ENCODE measurements around the gene C22orf39. TPM values are rescaled to one million over a fixed set of nuclear protein-coding genes. Genes with fewer than 3 reads are reported as not detected.

C22orf39 gene
- total RNA-seq, 1 donor: 14.8 TPM

DNA sequence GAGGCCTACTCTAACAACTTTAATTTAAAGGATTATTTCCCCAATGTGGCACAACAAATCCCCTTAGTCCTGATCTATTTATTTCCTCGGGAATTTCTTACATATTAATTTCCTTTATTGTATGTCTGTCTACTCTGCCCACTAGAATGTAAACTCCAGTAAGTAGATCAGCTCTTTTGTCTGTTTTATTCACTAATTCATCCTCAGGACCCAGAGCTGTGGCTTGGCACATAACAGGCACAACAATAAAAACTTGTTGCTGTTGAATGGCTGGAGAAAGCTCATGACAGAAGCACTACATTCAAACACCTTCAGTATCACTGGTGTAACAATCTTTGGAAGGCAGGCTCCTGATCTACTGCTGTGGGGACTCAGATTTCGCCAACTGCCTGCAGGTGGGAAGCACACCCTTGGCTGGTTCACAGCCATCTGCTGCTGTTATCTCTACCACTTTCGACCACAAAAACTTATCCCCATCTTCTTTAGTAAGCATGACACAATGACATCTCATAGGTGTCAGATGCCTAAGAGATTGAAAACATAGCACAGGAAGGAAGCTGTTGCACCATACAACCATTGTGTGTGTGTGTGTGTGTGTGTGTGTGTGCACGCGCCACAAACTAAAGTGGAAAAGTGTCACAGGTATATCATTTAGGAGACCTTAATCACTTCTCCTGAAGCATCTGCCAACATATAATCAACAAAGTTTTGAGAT, 27.9 kb downstream of the C22orf39 start:
- no peaks in the 10 kb centered on the region for H3K36me3 ChIP-seq (ENCODE audit: insufficient read depth, low read length)
- H2AFZ ChIP-seq (ENCODE audit: low read length): no peak overlapping the region
- peaks cover 16% of the 10 kb centered on the region for H3K4me1 ChIP-seq (ENCODE audit: insufficient read depth, low read length)
- H3K27me3 ChIP-seq (ENCODE audit: insufficient read depth, low read length): no peaks in the 10 kb centered on the region
- no peak for DNase-seq (ENCODE audit: insufficient read length, low spot score, missing footprints)
- no peak overlapping the region for H3K4me3 ChIP-seq (ENCODE audit: insufficient read depth, low read length)
- H3K79me2 ChIP-seq (ENCODE audit: insufficient read depth, low read length): peaks cover 95% of the 10 kb centered on the region
- H3K4me2 ChIP-seq (ENCODE audit: insufficient read depth, low read length): no peak overlapping the region
- peaks cover 45% of the 10 kb centered on the region for H4K20me1 ChIP-seq (ENCODE audit: insufficient read depth, low read length)
- H3K27ac ChIP-seq (ENCODE audit: low read depth, low read length): no peak overlapping the region
- TF ChIP-seq, protein P1, sequence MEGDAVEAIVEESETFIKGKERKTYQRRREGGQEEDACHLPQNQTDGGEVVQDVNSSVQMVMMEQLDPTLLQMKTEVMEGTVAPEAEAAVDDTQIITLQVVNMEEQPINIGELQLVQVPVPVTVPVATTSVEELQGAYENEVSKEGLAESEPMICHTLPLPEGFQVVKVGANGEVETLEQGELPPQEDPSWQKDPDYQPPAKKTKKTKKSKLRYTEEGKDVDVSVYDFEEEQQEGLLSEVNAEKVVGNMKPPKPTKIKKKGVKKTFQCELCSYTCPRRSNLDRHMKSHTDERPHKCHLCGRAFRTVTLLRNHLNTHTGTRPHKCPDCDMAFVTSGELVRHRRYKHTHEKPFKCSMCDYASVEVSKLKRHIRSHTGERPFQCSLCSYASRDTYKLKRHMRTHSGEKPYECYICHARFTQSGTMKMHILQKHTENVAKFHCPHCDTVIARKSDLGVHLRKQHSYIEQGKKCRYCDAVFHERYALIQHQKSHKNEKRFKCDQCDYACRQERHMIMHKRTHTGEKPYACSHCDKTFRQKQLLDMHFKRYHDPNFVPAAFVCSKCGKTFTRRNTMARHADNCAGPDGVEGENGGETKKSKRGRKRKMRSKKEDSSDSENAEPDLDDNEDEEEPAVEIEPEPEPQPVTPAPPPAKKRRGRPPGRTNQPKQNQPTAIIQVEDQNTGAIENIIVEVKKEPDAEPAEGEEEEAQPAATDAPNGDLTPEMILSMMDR (IDR thresholded peaks at IDR 0.05; ENCODE audit: extremely low read depth, low read depth, low read length): no peak
- H3K9me3 ChIP-seq (ENCODE audit: low read depth, low read length): no peaks in the 10 kb centered on the region

DNA sequence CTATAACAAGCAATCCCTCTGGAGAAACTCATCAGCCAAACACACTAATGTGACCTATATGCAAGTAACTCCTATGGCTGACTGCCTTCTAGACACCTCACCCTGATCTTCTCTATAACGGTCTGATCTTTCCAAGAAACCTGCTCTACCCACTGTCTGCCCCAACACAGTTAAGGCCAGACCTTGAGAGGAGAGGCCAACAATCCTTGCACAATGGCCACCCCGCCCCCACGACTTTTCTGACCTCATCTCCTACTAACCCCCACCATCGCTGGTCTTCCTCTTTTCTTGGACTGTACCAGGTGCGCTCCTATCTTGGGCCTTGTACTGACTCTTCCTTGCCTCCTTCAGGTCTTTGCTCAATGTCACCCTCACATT, 28.4 kb downstream of the C22orf39 start:
- Histone ChIP-seq H2AFZ (ENCODE audit: low read length) (no peak overlapping the region), H3K4me2 (ENCODE audit: insufficient read depth, low read length) (no peak overlapping the region), H3K9me3 (ENCODE audit: low read depth, low read length) (no peaks in the 10 kb centered on the region), H3K4me3 (ENCODE audit: insufficient read depth, low read length) (no peak overlapping the region), H3K4me1 (ENCODE audit: insufficient read depth, low read length) (peaks cover 16% of the 10 kb centered on the region), H3K79me2 (ENCODE audit: insufficient read depth, low read length) (peaks cover 95% of the 10 kb centered on the region), H4K20me1 (ENCODE audit: insufficient read depth, low read length) (peaks cover 45% of the 10 kb centered on the region), H3K27ac (ENCODE audit: low read depth, low read length) (no peak overlapping the region), H3K27me3 (ENCODE audit: insufficient read depth, low read length) (no peaks in the 10 kb centered on the region), H3K36me3 (ENCODE audit: insufficient read depth, low read length) (no peaks in the 10 kb centered on the region)
- no peak for DNase-seq (ENCODE audit: insufficient read length, low spot score, missing footprints)
- TF ChIP-seq, protein P1 (IDR thresholded peaks at IDR 0.05; ENCODE audit: extremely low read depth, low read depth, low read length): no peak

DNA sequence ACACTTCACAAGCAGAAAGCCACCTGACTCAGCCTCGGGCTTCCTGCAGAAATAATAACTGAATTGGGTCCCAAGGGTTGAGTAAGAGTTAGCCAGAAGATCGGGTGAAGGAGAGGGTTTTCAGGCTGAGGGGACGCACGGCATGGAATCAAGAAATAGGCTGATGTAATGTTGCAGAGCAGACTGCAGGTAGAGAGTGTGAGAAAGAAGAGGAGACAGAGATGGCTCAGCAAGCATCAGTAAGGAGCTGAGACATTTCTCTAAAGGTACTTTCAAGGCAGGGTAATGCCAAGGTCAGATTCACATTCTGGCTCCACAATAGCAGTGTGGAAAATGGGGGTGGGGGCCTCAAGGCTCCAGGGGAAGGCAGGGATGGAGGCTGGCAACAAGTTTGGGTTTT, 34.6 kb downstream of the C22orf39 start:
- no peaks in the 10 kb centered on the region for H3K9me3 ChIP-seq (ENCODE audit: low read depth, low read length)
- H3K4me1 ChIP-seq (ENCODE audit: insufficient read depth, low read length): no peaks in the 10 kb centered on the region
- TF ChIP-seq, protein P1 (IDR thresholded peaks at IDR 0.05; ENCODE audit: extremely low read depth, low read depth, low read length): no peak
- peaks cover 42% of the 10 kb centered on the region for H4K20me1 ChIP-seq (ENCODE audit: insufficient read depth, low read length)
- H3K27ac ChIP-seq (ENCODE audit: low read depth, low read length): no peak overlapping the region
- no peaks in the 10 kb centered on the region for H3K27me3 ChIP-seq (ENCODE audit: insufficient read depth, low read length)
- peaks cover 17% of the 10 kb centered on the region for H3K36me3 ChIP-seq (ENCODE audit: insufficient read depth, low read length)
- no peak overlapping the region for H2AFZ ChIP-seq (ENCODE audit: low read length)
- no peak overlapping the region for H3K4me2 ChIP-seq (ENCODE audit: insufficient read depth, low read length)
- H3K79me2 ChIP-seq (ENCODE audit: insufficient read depth, low read length): peaks cover 83% of the 10 kb centered on the region
- no peak for DNase-seq (ENCODE audit: insufficient read length, low spot score, missing footprints)
- no peak overlapping the region for H3K4me3 ChIP-seq (ENCODE audit: insufficient read depth, low read length)

GRCh38 chr22:19412478-19412877, 35.0 kb downstream of the C22orf39 start:
- DNase-seq (ENCODE audit: insufficient read length, low spot score, missing footprints): no peak
- Histone ChIP-seq H4K20me1 (ENCODE audit: insufficient read depth, low read length) (peaks cover 42% of the 10 kb centered on the region), H3K4me2 (ENCODE audit: insufficient read depth, low read length) (no peak overlapping the region)

More at GRCh38 chr22:19412478-19412877, 35.0 kb downstream of the C22orf39 start:
- Histone ChIP-seq H2AFZ (ENCODE audit: low read length) (no peak overlapping the region), H3K9me3 (ENCODE audit: low read depth, low read length) (no peaks in the 10 kb centered on the region), H3K36me3 (ENCODE audit: insufficient read depth, low read length) (peaks cover 22% of the 10 kb centered on the region), H3K27ac (ENCODE audit: low read depth, low read length) (no peak overlapping the region), H3K27me3 (ENCODE audit: insufficient read depth, low read length) (no peaks in the 10 kb centered on the region), H3K4me3 (ENCODE audit: insufficient read depth, low read length) (no peak overlapping the region), H3K4me1 (ENCODE audit: insufficient read depth, low read length) (no peaks in the 10 kb centered on the region), H3K79me2 (ENCODE audit: insufficient read depth, low read length) (peaks cover 79% of the 10 kb centered on the region)
- TF ChIP-seq, protein P1 (IDR thresholded peaks at IDR 0.05; ENCODE audit: extremely low read depth, low read depth, low read length): no peak
